SK-N-SH treated with all-trans-retinoic acid at 6 μM for 48 hours (cell line): Measurements from ENCODE around the gene MEIS1.

ENCODE experiments used
- ISL1 ChIP-seq: fragments of 250-450 bp; sonication (Bioruptor Pico); IDR thresholded peaks from 2 replicates; pipeline ENCODE4 v2.1.2; 2022; ENCODE audit warnings: mild to moderate bottlenecking, moderate library complexity
- ZC3H10 ChIP-seq: fragments of 250-450 bp; sonication (Bioruptor Pico); IDR thresholded peaks from 2 replicates; pipeline ENCODE4 v1.5.1; 2021; ENCODE audit warnings: mild to moderate bottlenecking, moderate library complexity
- ZFP3 ChIP-seq: fragments of 250-450 bp; sonication (Bioruptor Pico); IDR thresholded peaks from 2 replicates; pipeline ENCODE4 v1.5.0; 2020; ENCODE audit warnings: mild to moderate bottlenecking, moderate library complexity

DNA sequence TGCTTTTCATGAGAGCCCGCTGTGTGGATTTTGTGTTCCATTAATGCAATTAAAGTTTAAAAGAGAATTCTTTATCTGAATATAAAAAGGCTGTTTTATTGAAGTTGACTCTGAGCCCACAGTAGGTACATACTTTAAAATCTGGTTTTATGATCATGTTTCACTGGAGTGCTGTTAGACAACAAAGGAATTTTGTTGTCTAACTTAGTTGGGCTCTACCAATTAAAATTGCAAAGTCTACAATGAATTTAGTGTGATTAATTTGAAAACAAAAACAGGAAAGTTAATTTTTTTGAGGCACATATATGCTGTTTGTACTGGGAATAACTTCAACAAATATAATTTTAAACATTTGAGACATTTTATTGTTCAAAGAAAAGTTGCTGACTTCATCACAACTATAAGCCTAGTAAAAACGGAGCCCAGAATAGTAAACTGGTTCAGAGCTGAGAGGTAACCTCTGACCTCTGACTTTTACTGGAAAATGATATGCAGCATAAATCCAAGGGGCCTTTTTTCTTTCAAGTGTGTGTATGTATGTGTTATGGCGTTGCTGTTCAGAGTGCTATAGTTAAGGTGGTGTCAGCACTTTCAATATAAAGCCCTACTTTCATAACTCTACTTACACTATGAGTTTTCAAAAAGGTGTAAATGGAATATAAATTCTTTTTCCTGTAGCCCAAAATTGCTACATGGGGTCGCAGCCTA is 30.2 kb downstream of the MEIS1 start:
- TF ChIP-seq ISL1 = no peak
- no peak for TF ChIP-seq ZFP3 (CRISPR knock-in tag)
- no peak for TF ChIP-seq ZC3H10
